BLaER1 (cell line): ENCODE results near the gene KLK14.

ENCODE experiments used
- H3K27ac ChIP-seq: shearing (Covaris generic); formaldehyde crosslinking; 2 replicates; pipeline ENCODE4 v1.8.1; 2022
- H3K27me3 ChIP-seq: shearing (Covaris generic); formaldehyde crosslinking; 2 replicates; pipeline ENCODE4 v1.8.1; 2022
- H3K36me3 ChIP-seq: shearing (Covaris generic); formaldehyde crosslinking; 2 replicates; pipeline ENCODE4 v1.8.1; 2022
- H3K4me1 ChIP-seq: shearing (Covaris generic); formaldehyde crosslinking; 2 replicates; pipeline ENCODE4 v1.8.1; 2022
- H3K4me2 ChIP-seq: shearing (Covaris generic); formaldehyde crosslinking; 2 replicates; pipeline ENCODE4 v1.8.1; 2022
- H3K4me3 ChIP-seq: shearing (Covaris generic); formaldehyde crosslinking; 2 replicates; pipeline ENCODE4 v1.8.1; 2022
- H3K9ac ChIP-seq: shearing (Covaris generic); formaldehyde crosslinking; 2 replicates; pipeline ENCODE4 v1.8.1; 2022
- H3K9me3 ChIP-seq: shearing (Covaris generic); formaldehyde crosslinking; 2 replicates; pipeline ENCODE4 v1.8.1; 2022
- H4K20me1 ChIP-seq: shearing (Covaris generic); formaldehyde crosslinking; 2 replicates; pipeline ENCODE4 v1.8.1; 2022
- Cebpa-rat ChIP-seq: shearing (Covaris generic); IDR thresholded peaks from 2 replicates; pipeline ENCODE4 v1.8.1; 2022

Gene KLK14

GRCh38 chr19:51091126-51091525 lies 8.4 kb upstream of the KLK14 start:
- Histone ChIP-seq H3K27me3 (no peaks in the 10 kb centered on the region), H3K9ac (no peak overlapping the region), H4K20me1 (peaks cover 52% of the 10 kb centered on the region), H3K27ac (no peak overlapping the region), H3K4me2 (no peak overlapping the region), H3K36me3 (peaks cover 38% of the 10 kb centered on the region), H3K4me1 (peaks cover 24% of the 10 kb centered on the region), H3K4me3 (no peak overlapping the region), H3K9me3 (no peaks in the 10 kb centered on the region)
- TF ChIP-seq Cebpa-rat, result no peak

GRCh38 chr19:51090471-51090870 lies 7.8 kb upstream of the KLK14 start:
- H3K27me3 ChIP-seq, result no peaks in the 10 kb centered on the region
- no peak overlapping the region for H3K4me2 ChIP-seq
- H3K27ac ChIP-seq, result no peak overlapping the region
- no peak for TF ChIP-seq Cebpa-rat
- peaks cover 47% of the 10 kb centered on the region for H4K20me1 ChIP-seq
- H3K4me1 ChIP-seq, result peaks cover 22% of the 10 kb centered on the region
- H3K36me3 ChIP-seq, result peaks cover 34% of the 10 kb centered on the region
- H3K9ac ChIP-seq, result no peak overlapping the region
- H3K9me3 ChIP-seq, result no peaks in the 10 kb centered on the region
- no peak overlapping the region for H3K4me3 ChIP-seq

- no peak overlapping the region for H3K9ac ChIP-seq
- no peak for TF ChIP-seq Cebpa-rat
- no peaks in the 10 kb centered on the region for H3K9me3 ChIP-seq
- peaks cover 40% of the 10 kb centered on the region for H4K20me1 ChIP-seq
- H3K4me3 ChIP-seq, result no peak overlapping the region
- no peak overlapping the region for H3K27ac ChIP-seq
- H3K4me1 ChIP-seq, result peaks cover 15% of the 10 kb centered on the region
- no peak overlapping the region for H3K4me2 ChIP-seq
- H3K36me3 ChIP-seq, result peaks cover 34% of the 10 kb centered on the region
- no peaks in the 10 kb centered on the region for H3K27me3 ChIP-seq
These were observed 7.1 kb upstream of the KLK14 start for GRCh38 chr19:51089786-51090185.

GRCh38 chr19:51086153-51086850 lies 3.6 kb upstream of the KLK14 start:
- H4K20me1 ChIP-seq, result peaks cover 13% of the 10 kb centered on the region; the same call in 1 of the 2 replicates
- TF ChIP-seq Cebpa-rat, result no peak
- peak overlapping the region; percentile 24; the same call in 1 of the 2 replicates for H3K4me2 ChIP-seq
- peaks cover 26% of the 10 kb centered on the region for H3K36me3 ChIP-seq
- no peak overlapping the region for H3K9ac ChIP-seq
- H3K27me3 ChIP-seq, result no peaks in the 10 kb centered on the region
- no peak overlapping the region for H3K4me3 ChIP-seq
- H3K9me3 ChIP-seq, result no peaks in the 10 kb centered on the region
- H3K27ac ChIP-seq, result no peak overlapping the region
- peaks cover 11% of the 10 kb centered on the region for H3K4me1 ChIP-seq

- H3K27ac ChIP-seq, result no peak overlapping the region
- no peaks in the 10 kb centered on the region for H3K27me3 ChIP-seq
- no peak overlapping the region for H3K4me2 ChIP-seq
- no peak for TF ChIP-seq Cebpa-rat
- H3K36me3 ChIP-seq, result peaks cover 21% of the 10 kb centered on the region
- H3K9me3 ChIP-seq, result no peaks in the 10 kb centered on the region
- no peak overlapping the region for H3K4me3 ChIP-seq
- no peak overlapping the region for H3K9ac ChIP-seq
- peaks cover 13% of the 10 kb centered on the region; the same call in 1 of the 2 replicates for H4K20me1 ChIP-seq
- H3K4me1 ChIP-seq, result peaks cover 11% of the 10 kb centered on the region
These were observed 1.8 kb upstream of the KLK14 start for GRCh38 chr19:51084505-51084904.

GRCh38 chr19:51083783-51084182 lies 1.1 kb upstream of the KLK14 start:
- no peak overlapping the region for H3K4me2 ChIP-seq
- H3K9ac ChIP-seq, result no peak overlapping the region
- no peak overlapping the region for H3K4me3 ChIP-seq
- H4K20me1 ChIP-seq, result peaks cover 13% of the 10 kb centered on the region; the same call in 1 of the 2 replicates
- no peak for TF ChIP-seq Cebpa-rat
- peaks cover 11% of the 10 kb centered on the region for H3K4me1 ChIP-seq
- peaks cover 22% of the 10 kb centered on the region for H3K36me3 ChIP-seq
- no peaks in the 10 kb centered on the region for H3K9me3 ChIP-seq
- H3K27ac ChIP-seq, result no peak overlapping the region
- H3K27me3 ChIP-seq, result no peaks in the 10 kb centered on the region

- H3K9ac ChIP-seq, result no peak overlapping the region
- TF ChIP-seq Cebpa-rat, result no peak
These were observed 494 bp upstream of the KLK14 start for GRCh38 chr19:51083181-51083580.

GRCh38 chr19:51081476-51081875 lies 1.2 kb downstream of the KLK14 start:
- Histone ChIP-seq H3K36me3 (peaks cover 37% of the 10 kb centered on the region; the same call in 1 of the 2 replicates), H3K4me2 (no peak overlapping the region), H4K20me1 (peaks cover 5% of the 10 kb centered on the region; the same call in 1 of the 2 replicates), H3K4me3 (no peak overlapping the region), H3K9ac (no peak overlapping the region), H3K27me3 (no peaks in the 10 kb centered on the region), H3K9me3 (no peaks in the 10 kb centered on the region), H3K27ac (no peak overlapping the region), H3K4me1 (peaks cover 5% of the 10 kb centered on the region)
- no peak for TF ChIP-seq Cebpa-rat

More at GRCh38 chr19:51083181-51083580, 494 bp upstream of the KLK14 start:
- H3K27me3 ChIP-seq, result no peaks in the 10 kb centered on the region
- peaks cover 27% of the 10 kb centered on the region for H3K36me3 ChIP-seq
- no peak overlapping the region for H3K27ac ChIP-seq
- H3K4me3 ChIP-seq, result no peak overlapping the region
- H4K20me1 ChIP-seq, result peaks cover 13% of the 10 kb centered on the region; the same call in 1 of the 2 replicates
- no peaks in the 10 kb centered on the region for H3K9me3 ChIP-seq
- peaks cover 11% of the 10 kb centered on the region for H3K4me1 ChIP-seq
- no peak overlapping the region for H3K4me2 ChIP-seq

GRCh38 chr19:51079481-51080110 lies 3.1 kb downstream of the KLK14 start:
- H3K36me3 ChIP-seq, result peaks cover 42% of the 10 kb centered on the region; the same call in 1 of the 2 replicates

GRCh38 chr19:51078731-51079130 lies 4.0 kb downstream of the KLK14 start:
- Histone ChIP-seq H3K4me1 (no peaks in the 10 kb centered on the region), H4K20me1 (no peaks in the 10 kb centered on the region), H3K9ac (no peak overlapping the region), H3K36me3 (peaks cover 42% of the 10 kb centered on the region; the same call in 1 of the 2 replicates), H3K4me3 (no peak overlapping the region), H3K4me2 (no peak overlapping the region), H3K27me3 (no peaks in the 10 kb centered on the region), H3K9me3 (peaks cover 9% of the 10 kb centered on the region), H3K27ac (no peak overlapping the region)
- TF ChIP-seq Cebpa-rat, result no peak

More at GRCh38 chr19:51079481-51080110, 3.1 kb downstream of the KLK14 start:
- no peaks in the 10 kb centered on the region for H3K27me3 ChIP-seq
- H3K9me3 ChIP-seq, result peaks cover under 1% of the 10 kb centered on the region; the same call in 1 of the 2 replicates
- H4K20me1 ChIP-seq, result no peaks in the 10 kb centered on the region
- no peaks in the 10 kb centered on the region for H3K4me1 ChIP-seq
- H3K9ac ChIP-seq, result no peak overlapping the region
- TF ChIP-seq Cebpa-rat, result no peak
- H3K4me3 ChIP-seq, result no peak overlapping the region
- no peak overlapping the region for H3K4me2 ChIP-seq
- H3K27ac ChIP-seq, result no peak overlapping the region
